HEK293T (cell line): ENCODE results near the gene ST8SIA6.
"Not testable (repeated sequence)": the region's sequence is repeated elsewhere in the genome, so short reads cannot be mapped to it uniquely, and the experiment has no call there.

Experiments used
- BHLHE40 ChIP-seq: fragments of 450-650 bp; IDR thresholded peaks from 2 replicates; pipeline ENCODE4 v1.6.1; 2016; ENCODE audit warnings: mild to moderate bottlenecking, moderate library complexity, borderline replicate concordance
- CTBP1 ChIP-seq: fragments of 450-650 bp; IDR thresholded peaks from 2 replicates; pipeline ENCODE4 v1.6.1; 2016; ENCODE audit warnings: borderline replicate concordance

DNA sequence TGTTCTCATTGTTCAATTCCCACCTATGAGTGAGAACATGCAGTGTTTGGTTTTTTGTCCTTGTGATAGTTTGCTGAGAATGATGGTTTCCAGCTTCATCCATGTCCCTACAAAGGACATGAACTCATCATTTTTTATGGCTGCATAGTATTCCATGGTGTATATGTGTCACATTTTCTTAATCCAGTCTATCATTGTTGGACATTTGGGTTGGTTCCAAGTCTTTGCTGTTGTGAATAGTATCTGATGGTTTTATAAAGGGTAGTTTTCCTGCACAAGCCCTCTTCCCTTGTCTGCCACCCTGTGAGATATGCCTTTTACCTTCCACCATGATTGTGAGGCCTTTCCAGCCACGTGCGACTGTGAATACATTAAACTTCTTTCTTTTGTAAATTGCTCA is 17.8 kb downstream of the ST8SIA6 start:
- not testable (repeated sequence) for TF ChIP-seq BHLHE40, CTBP1
